ENCODE measurements around the gene ALK.

ALK gene

GRCh38 chr2:29531626-29532025 lies 389.8 kb downstream of the ALK start:
- DNase-seq, result no peak
- no peak overlapping the region for H3K27ac ChIP-seq (ENCODE audit: insufficient read depth, low read length, poor library complexity, severe bottlenecking)

GRCh38 chr2:29530281-29530680 lies 391.1 kb downstream of the ALK start:
- no peaks in the 10 kb centered on the region for H3K4me1 ChIP-seq (ENCODE audit: control insufficient read depth, insufficient read depth, low read length, poor library complexity, severe bottlenecking)
- DNase-seq, result no peak
- peaks cover 5% of the 10 kb centered on the region for H3K27me3 ChIP-seq (replicated peaks; ENCODE audit: control insufficient read depth, insufficient read depth, low read length, poor library complexity, severe bottlenecking)
- no peak overlapping the region for H3K4me3 ChIP-seq (ENCODE audit: insufficient read depth, low read depth, low read length, poor library complexity, severe bottlenecking)
- no peaks in the 10 kb centered on the region for H3K36me3 ChIP-seq (ENCODE audit: control insufficient read depth, insufficient read depth, low read length)
- no peak overlapping the region for H3K27ac ChIP-seq (ENCODE audit: insufficient read depth, low read length, poor library complexity, severe bottlenecking)
- H3K9me3 ChIP-seq (ENCODE audit: control insufficient read depth, low read length), result no peaks in the 10 kb centered on the region

More at GRCh38 chr2:29531626-29532025, 389.8 kb downstream of the ALK start:
- no peak overlapping the region for H3K4me3 ChIP-seq (ENCODE audit: insufficient read depth, low read depth, low read length, poor library complexity, severe bottlenecking)
- no peaks in the 10 kb centered on the region for H3K4me1 ChIP-seq (ENCODE audit: control insufficient read depth, insufficient read depth, low read length, poor library complexity, severe bottlenecking)
- peaks cover 5% of the 10 kb centered on the region for H3K27me3 ChIP-seq (replicated peaks; ENCODE audit: control insufficient read depth, insufficient read depth, low read length, poor library complexity, severe bottlenecking)
- H3K9me3 ChIP-seq (ENCODE audit: control insufficient read depth, low read length), result no peaks in the 10 kb centered on the region
- H3K36me3 ChIP-seq (ENCODE audit: control insufficient read depth, insufficient read depth, low read length), result no peaks in the 10 kb centered on the region

GRCh38 chr2:29528891-29529520 lies 392.4 kb downstream of the ALK start:
- Histone ChIP-seq H3K27me3 (replicated peaks; ENCODE audit: control insufficient read depth, insufficient read depth, low read length, poor library complexity, severe bottlenecking) (peaks cover 5% of the 10 kb centered on the region), H3K27ac (ENCODE audit: insufficient read depth, low read length, poor library complexity, severe bottlenecking) (no peak overlapping the region), H3K4me3 (ENCODE audit: insufficient read depth, low read depth, low read length, poor library complexity, severe bottlenecking) (no peak overlapping the region), H3K9me3 (ENCODE audit: control insufficient read depth, low read length) (no peaks in the 10 kb centered on the region), H3K4me1 (ENCODE audit: control insufficient read depth, insufficient read depth, low read length, poor library complexity, severe bottlenecking) (no peaks in the 10 kb centered on the region), H3K36me3 (ENCODE audit: control insufficient read depth, insufficient read depth, low read length) (no peaks in the 10 kb centered on the region)
- DNase-seq, result no peak

DNA sequence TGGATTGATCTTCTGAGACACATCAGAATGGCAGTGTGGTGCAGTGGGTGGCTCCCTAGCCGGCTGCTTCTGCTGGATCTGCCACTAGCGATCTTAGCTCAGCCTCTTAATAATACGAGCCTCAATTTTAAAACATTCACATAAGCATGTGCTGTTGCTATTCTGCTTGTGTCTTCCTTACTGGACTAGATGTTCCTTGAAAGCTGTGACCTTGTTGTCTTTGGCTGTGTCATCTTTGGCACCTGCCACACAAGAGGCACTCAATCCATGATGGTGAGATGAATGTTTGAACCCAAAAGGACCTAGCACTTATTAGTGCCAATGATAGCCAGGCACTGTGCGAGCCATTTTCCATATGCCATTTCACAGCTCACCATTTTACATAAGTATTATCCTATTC lies 393.0 kb downstream of the ALK start:
- DNase-seq, result no peak
- H3K9me3 ChIP-seq (ENCODE audit: control insufficient read depth, low read length), result no peaks in the 10 kb centered on the region
- H3K27me3 ChIP-seq (replicated peaks; ENCODE audit: control insufficient read depth, insufficient read depth, low read length, poor library complexity, severe bottlenecking), result peaks cover 5% of the 10 kb centered on the region

GRCh38 chr2:29527947-29528346 lies 393.4 kb downstream of the ALK start:
- Histone ChIP-seq H3K36me3 (ENCODE audit: control insufficient read depth, insufficient read depth, low read length) (no peaks in the 10 kb centered on the region), H3K27me3 (replicated peaks; ENCODE audit: control insufficient read depth, insufficient read depth, low read length, poor library complexity, severe bottlenecking) (peaks cover 5% of the 10 kb centered on the region), H3K9me3 (ENCODE audit: control insufficient read depth, low read length) (no peaks in the 10 kb centered on the region), H3K4me3 (ENCODE audit: insufficient read depth, low read depth, low read length, poor library complexity, severe bottlenecking) (no peak overlapping the region), H3K4me1 (ENCODE audit: control insufficient read depth, insufficient read depth, low read length, poor library complexity, severe bottlenecking) (no peaks in the 10 kb centered on the region), H3K27ac (ENCODE audit: insufficient read depth, low read length, poor library complexity, severe bottlenecking) (no peak overlapping the region)
- no peak for DNase-seq

More for the DNA sequence above, 393.0 kb downstream of the ALK start:
- Histone ChIP-seq H3K4me3 (ENCODE audit: insufficient read depth, low read depth, low read length, poor library complexity, severe bottlenecking) (no peak overlapping the region), H3K27ac (ENCODE audit: insufficient read depth, low read length, poor library complexity, severe bottlenecking) (no peak overlapping the region), H3K36me3 (ENCODE audit: control insufficient read depth, insufficient read depth, low read length) (no peaks in the 10 kb centered on the region), H3K4me1 (ENCODE audit: control insufficient read depth, insufficient read depth, low read length, poor library complexity, severe bottlenecking) (no peaks in the 10 kb centered on the region)

- H3K4me3 ChIP-seq (ENCODE audit: insufficient read depth, low read depth, low read length, poor library complexity, severe bottlenecking), result no peak overlapping the region
- no peaks in the 10 kb centered on the region for H3K4me1 ChIP-seq (ENCODE audit: control insufficient read depth, insufficient read depth, low read length, poor library complexity, severe bottlenecking)
These were observed 394.5 kb downstream of the ALK start for GRCh38 chr2:29526587-29527586.

DNA sequence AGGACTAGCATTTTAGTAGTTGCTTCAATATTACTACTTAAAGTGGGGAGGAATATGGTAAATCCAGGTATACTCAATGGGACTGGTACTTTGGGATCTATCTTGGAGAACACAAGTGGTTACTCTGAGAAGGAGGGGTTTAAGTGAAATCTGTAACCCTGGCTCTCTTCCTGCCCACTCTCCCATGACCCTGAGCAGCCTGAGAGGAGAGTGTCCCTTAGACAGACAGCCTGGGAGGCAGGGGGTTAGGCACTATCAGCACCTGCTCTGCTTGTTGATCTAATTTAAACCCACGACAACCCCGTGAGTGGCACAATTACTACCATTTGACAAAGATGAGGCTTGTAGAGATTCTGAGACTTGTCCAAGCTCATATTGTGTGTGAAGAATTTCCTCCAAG lies 395.5 kb downstream of the ALK start:
- no peak overlapping the region for H3K4me3 ChIP-seq (ENCODE audit: insufficient read depth, low read depth, low read length, poor library complexity, severe bottlenecking)
- no peak overlapping the region for H3K27ac ChIP-seq (ENCODE audit: insufficient read depth, low read length, poor library complexity, severe bottlenecking)

More at GRCh38 chr2:29526587-29527586, 394.5 kb downstream of the ALK start:
- no peak overlapping the region for H3K27ac ChIP-seq (ENCODE audit: insufficient read depth, low read length, poor library complexity, severe bottlenecking)
- H3K36me3 ChIP-seq (ENCODE audit: control insufficient read depth, insufficient read depth, low read length), result no peaks in the 10 kb centered on the region
- H3K27me3 ChIP-seq (replicated peaks; ENCODE audit: control insufficient read depth, insufficient read depth, low read length, poor library complexity, severe bottlenecking), result peaks cover 5% of the 10 kb centered on the region
- no peak for DNase-seq
- H3K9me3 ChIP-seq (ENCODE audit: control insufficient read depth, low read length), result no peaks in the 10 kb centered on the region

GRCh38 chr2:29524652-29525051 lies 396.7 kb downstream of the ALK start:
- H3K27me3 ChIP-seq (replicated peaks; ENCODE audit: control insufficient read depth, insufficient read depth, low read length, poor library complexity, severe bottlenecking), result peaks cover 1% of the 10 kb centered on the region
- no peaks in the 10 kb centered on the region for H3K36me3 ChIP-seq (ENCODE audit: control insufficient read depth, insufficient read depth, low read length)
- no peak for DNase-seq
- no peaks in the 10 kb centered on the region for H3K4me1 ChIP-seq (ENCODE audit: control insufficient read depth, insufficient read depth, low read length, poor library complexity, severe bottlenecking)
- no peak overlapping the region for H3K27ac ChIP-seq (ENCODE audit: insufficient read depth, low read length, poor library complexity, severe bottlenecking)
- no peak overlapping the region for H3K4me3 ChIP-seq (ENCODE audit: insufficient read depth, low read depth, low read length, poor library complexity, severe bottlenecking)
- no peaks in the 10 kb centered on the region for H3K9me3 ChIP-seq (ENCODE audit: control insufficient read depth, low read length)

More for the DNA sequence above, 395.5 kb downstream of the ALK start:
- Histone ChIP-seq H3K36me3 (ENCODE audit: control insufficient read depth, insufficient read depth, low read length) (no peaks in the 10 kb centered on the region), H3K9me3 (ENCODE audit: control insufficient read depth, low read length) (no peaks in the 10 kb centered on the region), H3K4me1 (ENCODE audit: control insufficient read depth, insufficient read depth, low read length, poor library complexity, severe bottlenecking) (no peaks in the 10 kb centered on the region), H3K27me3 (replicated peaks; ENCODE audit: control insufficient read depth, insufficient read depth, low read length, poor library complexity, severe bottlenecking) (peaks cover 5% of the 10 kb centered on the region)
- DNase-seq, result no peak

DNA sequence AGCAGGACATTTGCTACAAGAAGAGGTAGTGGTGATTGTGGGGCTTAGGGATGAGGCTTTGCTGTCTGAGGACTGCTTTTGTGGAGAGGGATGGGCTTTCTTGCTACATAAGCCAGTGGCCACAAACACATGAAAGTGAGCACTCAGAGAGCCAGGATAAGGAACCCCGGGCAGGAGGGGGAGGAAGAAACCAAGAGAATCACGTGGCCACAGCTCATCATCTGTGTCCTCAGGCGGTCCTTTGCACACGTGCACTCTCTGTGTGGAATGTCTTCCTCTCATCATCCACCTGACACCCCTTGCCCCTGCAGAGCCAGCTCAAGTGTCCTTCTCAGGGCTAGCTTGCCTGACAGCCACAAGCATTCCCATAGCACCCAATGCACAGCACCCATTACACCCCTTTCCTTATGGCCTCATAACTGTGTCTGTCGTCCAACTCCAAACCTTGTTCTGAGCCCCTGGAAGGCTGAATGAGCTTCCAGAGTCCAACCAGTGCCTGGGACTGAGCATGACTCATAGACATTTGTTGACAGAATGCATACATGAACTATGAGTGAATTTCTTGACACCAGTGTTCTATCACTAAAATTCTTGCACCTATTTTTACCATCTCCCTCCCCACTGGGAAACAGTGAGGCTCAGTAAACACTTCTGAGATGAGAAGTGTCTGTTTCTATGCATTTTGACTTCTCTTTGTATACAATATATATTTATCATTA lies 398.3 kb downstream of the ALK start:
- Histone ChIP-seq H3K9me3 (ENCODE audit: control insufficient read depth, low read length) (no peaks in the 10 kb centered on the region), H3K4me1 (ENCODE audit: control insufficient read depth, insufficient read depth, low read length, poor library complexity, severe bottlenecking) (no peaks in the 10 kb centered on the region), H3K27me3 (replicated peaks; ENCODE audit: control insufficient read depth, insufficient read depth, low read length, poor library complexity, severe bottlenecking) (no peaks in the 10 kb centered on the region), H3K4me3 (ENCODE audit: insufficient read depth, low read depth, low read length, poor library complexity, severe bottlenecking) (no peak overlapping the region), H3K27ac (ENCODE audit: insufficient read depth, low read length, poor library complexity, severe bottlenecking) (no peak overlapping the region), H3K36me3 (ENCODE audit: control insufficient read depth, insufficient read depth, low read length) (no peaks in the 10 kb centered on the region)
- DNase-seq, result no peak

All from effector memory CD4-positive, alpha-beta T cell (primary cell).